Ishikawa (cell line): ENCODE measurements around the gene CD48.

Experiments used
- EP300 ChIP-seq: IDR thresholded peaks from 2 replicates; pipeline ENCODE4 v1.6.1; 2012; ENCODE audit warnings: borderline replicate concordance
- MAX ChIP-seq: IDR thresholded peaks from 2 replicates; pipeline ENCODE4 v1.6.1; 2012
- REST ChIP-seq: IDR thresholded peaks from 2 replicates; pipeline ENCODE4 v1.6.1; 2012; ENCODE audit warnings: low read depth, mild to moderate bottlenecking
- TAF1 ChIP-seq: IDR thresholded peaks from 2 replicates; pipeline ENCODE4 v1.6.1; 2012; ENCODE audit warnings: low read depth, mild to moderate bottlenecking
- TCF12 ChIP-seq: IDR thresholded peaks from 2 replicates; pipeline ENCODE4 v1.6.1; 2012; ENCODE audit warnings: low read depth

- TF ChIP-seq MAX (no peak), TAF1 (no peak), EP300 (no peak), REST (no peak), TCF12 (no peak)
Observed at GRCh38 chr1:160629286-160630210, 82.1 kb downstream of the CD48 start.
